Vagina (tissue), 2 donors: ENCODE measurements around the gene CTNND2. TPM values are rescaled to one million over a fixed set of nuclear protein-coding genes. Genes with fewer than 3 reads are reported as not detected.

ENCODE experiments used
- DNase-seq, 2 donors: peaks; one replicate each; pipeline ENCODE4 v3.0.0-alpha.2; 2017; ENCODE audit errors: extremely low spot score in 2 of 2
- H3K27ac ChIP-seq: fragments of 200-600 bp; sonication (generic); one replicate; pipeline ENCODE4 v1.5.1; 2019
- H3K27me3 ChIP-seq: fragments of 200-600 bp; sonication (generic); one replicate; pipeline ENCODE4 v1.5.1; 2019
- H3K36me3 ChIP-seq, 2 donors: fragments of 200-600 bp; sonication (generic); one replicate each; pipeline ENCODE4 v1.5.1; 2017 to 2019
- H3K4me1 ChIP-seq: fragments of 200-600 bp; sonication (generic); one replicate; pipeline ENCODE4 v1.5.1; 2019
- H3K4me3 ChIP-seq, 2 donors: fragments of 200-600 bp; sonication (generic); 1 replicate in 1 of 2; 2 replicates in 1 of 2; pipeline ENCODE4 v1.5.1; 2016 to 2019
- H3K9me3 ChIP-seq: fragments of 200-600 bp; sonication (generic); one replicate; pipeline ENCODE4 v1.5.1; 2019
- POLR2A ChIP-seq, 2 donors: fragments of 450-650 bp; IDR thresholded peaks; one replicate each; pipeline ENCODE4 v1.6.1; 2017; ENCODE audit warnings: antibody characterized with exemption in 2 of 2, mild to moderate bottlenecking in 2 of 2, moderate library complexity in 2 of 2
- POLR2AphosphoS5 ChIP-seq, 2 donors: sonication (generic); formaldehyde crosslinking; IDR thresholded peaks; one replicate each; pipeline ENCODE4 v1.9.0; 2017; ENCODE audit warnings: antibody characterized with exemption in 2 of 2, mild to moderate bottlenecking in 2 of 2, low read depth in 1 of 2; ENCODE audit not compliant: insufficient read depth in 1 of 2
- intact Hi-C: fragments of 100-400 bp; cut with DNase I; formaldehyde crosslinking; loops from one replicate; pipeline ENCODE4 v1.15.1; 2023
- total RNA-seq: library from RNA; depleted of rRNA; stranded (reverse); fragments of >200 nt; gene quantifications from one replicate; pipeline ENCODE4 v1.2.3, GENCODE V29; 2016
- TF ChIP-seq, protein P1 (sequence below), 3 experiments: fragments of 450-650 bp in 2 of 3; fragments of 200-600 bp in 1 of 3; sonication (generic) in 1 of 3; IDR thresholded peaks; one replicate each; pipeline ENCODE4 v1.5.1; 2017 to 2019; ENCODE audit warnings: antibody characterized with exemption in 3 of 3, mild to moderate bottlenecking in 2 of 3, moderate library complexity in 2 of 3

Gene CTNND2, protein sequence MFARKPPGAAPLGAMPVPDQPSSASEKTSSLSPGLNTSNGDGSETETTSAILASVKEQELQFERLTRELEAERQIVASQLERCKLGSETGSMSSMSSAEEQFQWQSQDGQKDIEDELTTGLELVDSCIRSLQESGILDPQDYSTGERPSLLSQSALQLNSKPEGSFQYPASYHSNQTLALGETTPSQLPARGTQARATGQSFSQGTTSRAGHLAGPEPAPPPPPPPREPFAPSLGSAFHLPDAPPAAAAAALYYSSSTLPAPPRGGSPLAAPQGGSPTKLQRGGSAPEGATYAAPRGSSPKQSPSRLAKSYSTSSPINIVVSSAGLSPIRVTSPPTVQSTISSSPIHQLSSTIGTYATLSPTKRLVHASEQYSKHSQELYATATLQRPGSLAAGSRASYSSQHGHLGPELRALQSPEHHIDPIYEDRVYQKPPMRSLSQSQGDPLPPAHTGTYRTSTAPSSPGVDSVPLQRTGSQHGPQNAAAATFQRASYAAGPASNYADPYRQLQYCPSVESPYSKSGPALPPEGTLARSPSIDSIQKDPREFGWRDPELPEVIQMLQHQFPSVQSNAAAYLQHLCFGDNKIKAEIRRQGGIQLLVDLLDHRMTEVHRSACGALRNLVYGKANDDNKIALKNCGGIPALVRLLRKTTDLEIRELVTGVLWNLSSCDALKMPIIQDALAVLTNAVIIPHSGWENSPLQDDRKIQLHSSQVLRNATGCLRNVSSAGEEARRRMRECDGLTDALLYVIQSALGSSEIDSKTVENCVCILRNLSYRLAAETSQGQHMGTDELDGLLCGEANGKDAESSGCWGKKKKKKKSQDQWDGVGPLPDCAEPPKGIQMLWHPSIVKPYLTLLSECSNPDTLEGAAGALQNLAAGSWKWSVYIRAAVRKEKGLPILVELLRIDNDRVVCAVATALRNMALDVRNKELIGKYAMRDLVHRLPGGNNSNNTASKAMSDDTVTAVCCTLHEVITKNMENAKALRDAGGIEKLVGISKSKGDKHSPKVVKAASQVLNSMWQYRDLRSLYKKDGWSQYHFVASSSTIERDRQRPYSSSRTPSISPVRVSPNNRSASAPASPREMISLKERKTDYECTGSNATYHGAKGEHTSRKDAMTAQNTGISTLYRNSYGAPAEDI (N-terminal part only)
- total RNA-seq: 1.7 TPM

DNA sequence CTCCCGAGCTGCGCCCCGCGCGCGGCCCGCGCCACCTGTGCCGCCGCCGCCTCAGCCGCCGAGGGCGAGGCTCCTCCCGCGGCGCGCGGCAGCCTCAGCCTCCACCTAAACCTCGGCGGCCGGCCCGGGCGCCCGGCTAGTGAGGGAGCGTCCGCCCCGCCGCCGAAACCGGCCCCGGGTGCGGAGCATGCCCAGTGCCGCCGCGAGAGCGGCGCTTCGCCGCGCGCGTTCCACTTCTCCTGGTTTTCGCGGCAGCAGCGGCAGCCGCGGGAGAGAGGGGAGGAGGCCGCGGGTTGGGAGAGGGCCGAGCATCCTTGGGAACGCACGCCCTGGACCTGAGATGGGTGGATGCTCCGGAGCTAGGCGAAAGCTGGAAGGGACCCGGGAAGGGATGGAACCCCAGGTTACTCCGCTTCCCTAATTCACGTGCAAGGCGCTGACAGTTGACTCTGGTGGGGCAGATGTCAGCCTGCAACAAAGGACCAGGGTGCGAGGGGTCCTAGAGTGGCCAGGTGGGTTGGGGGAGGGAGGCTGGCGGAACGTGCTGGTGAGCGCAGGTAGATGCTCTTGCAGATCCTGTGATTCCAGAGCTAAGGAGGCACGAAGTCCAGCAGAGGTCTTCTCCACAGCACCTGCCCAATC is at the start of gene CTNND2:
CTNND2 (minus strand) TSS at position 182 of the 642 bp plus-strand sequence. CDS start 593 bp downstream, outside the sequence.
- no peak within 1 kb of the TSS for H3K27ac ChIP-seq
- intact Hi-C loops: no loop called here
- no peaks in the 10 kb centered on the region for H3K4me1 ChIP-seq
- H3K4me3 ChIP-seq: peak within 1 kb of the TSS in 1 of 2 donors; percentile 18
- no peaks in the 10 kb centered on the region for H3K27me3 ChIP-seq
- no peaks in the 10 kb centered on the region for H3K9me3 ChIP-seq
- TF ChIP-seq, protein P1, sequence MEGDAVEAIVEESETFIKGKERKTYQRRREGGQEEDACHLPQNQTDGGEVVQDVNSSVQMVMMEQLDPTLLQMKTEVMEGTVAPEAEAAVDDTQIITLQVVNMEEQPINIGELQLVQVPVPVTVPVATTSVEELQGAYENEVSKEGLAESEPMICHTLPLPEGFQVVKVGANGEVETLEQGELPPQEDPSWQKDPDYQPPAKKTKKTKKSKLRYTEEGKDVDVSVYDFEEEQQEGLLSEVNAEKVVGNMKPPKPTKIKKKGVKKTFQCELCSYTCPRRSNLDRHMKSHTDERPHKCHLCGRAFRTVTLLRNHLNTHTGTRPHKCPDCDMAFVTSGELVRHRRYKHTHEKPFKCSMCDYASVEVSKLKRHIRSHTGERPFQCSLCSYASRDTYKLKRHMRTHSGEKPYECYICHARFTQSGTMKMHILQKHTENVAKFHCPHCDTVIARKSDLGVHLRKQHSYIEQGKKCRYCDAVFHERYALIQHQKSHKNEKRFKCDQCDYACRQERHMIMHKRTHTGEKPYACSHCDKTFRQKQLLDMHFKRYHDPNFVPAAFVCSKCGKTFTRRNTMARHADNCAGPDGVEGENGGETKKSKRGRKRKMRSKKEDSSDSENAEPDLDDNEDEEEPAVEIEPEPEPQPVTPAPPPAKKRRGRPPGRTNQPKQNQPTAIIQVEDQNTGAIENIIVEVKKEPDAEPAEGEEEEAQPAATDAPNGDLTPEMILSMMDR (IDR thresholded peaks at IDR 0.05): no peak
- no peak for TF ChIP-seq POLR2AphosphoS5 (IDR thresholded peaks at IDR 0.05; ENCODE audit: insufficient read depth in 1 of 2, low read depth in 1 of 2)
- no peak for DNase-seq
- no peaks in the 10 kb centered on the region for H3K36me3 ChIP-seq

DNA sequence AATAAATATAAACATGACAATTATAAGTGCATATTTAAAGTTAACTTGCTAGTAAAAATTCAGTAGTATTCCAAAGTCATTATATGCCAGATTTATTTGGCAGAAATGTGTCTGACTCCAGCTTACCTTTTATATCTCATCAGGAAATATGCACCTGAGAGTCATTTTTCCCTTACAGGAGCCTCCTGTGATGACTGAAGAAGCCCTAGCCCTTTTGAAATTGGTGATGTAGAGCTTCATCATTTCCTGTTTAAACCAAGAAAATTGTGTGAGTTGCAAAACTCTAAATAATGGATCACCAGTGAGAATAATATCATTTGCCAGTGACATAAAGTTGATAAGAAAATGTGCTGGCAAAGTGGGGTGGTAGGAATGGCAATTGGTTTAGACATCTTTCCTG is 42.1 kb upstream of the CTNND2 start:
- Histone ChIP-seq H3K27ac (no peak overlapping the region), H3K9me3 (no peaks in the 10 kb centered on the region), H3K4me3 (no peak overlapping the region), H3K27me3 (no peaks in the 10 kb centered on the region), H3K4me1 (no peaks in the 10 kb centered on the region), H3K36me3 (no peaks in the 10 kb centered on the region)
- intact Hi-C loops: no loop called here
- DNase-seq: no peak
- TF ChIP-seq POLR2A (IDR thresholded peaks at IDR 0.05): no peak
- no peak for TF ChIP-seq POLR2AphosphoS5 (IDR thresholded peaks at IDR 0.05; ENCODE audit: insufficient read depth in 1 of 2, low read depth in 1 of 2)
- TF ChIP-seq, protein P1 (IDR thresholded peaks at IDR 0.05): no peak

DNA sequence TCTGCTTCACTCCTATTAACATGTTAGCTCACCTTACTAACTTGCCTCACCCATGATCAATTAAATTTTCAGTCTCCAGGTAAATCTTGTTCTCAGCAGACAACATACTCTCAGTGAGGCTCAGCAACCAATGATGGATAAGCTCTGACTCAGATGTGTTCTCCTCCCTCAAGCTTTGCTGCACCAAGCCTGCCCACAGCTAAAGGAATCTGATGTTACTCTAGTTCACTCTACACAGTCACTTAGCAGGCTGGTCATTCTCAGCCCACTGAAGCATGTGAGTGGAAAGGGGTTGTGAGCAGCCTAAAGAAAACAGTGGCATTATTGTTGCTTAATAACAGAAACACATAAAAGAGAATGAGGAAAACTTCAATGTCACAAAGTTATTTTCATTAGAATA is 37.3 kb upstream of the CTNND2 start:
- Histone ChIP-seq H3K27me3 (no peaks in the 10 kb centered on the region), H3K27ac (no peak overlapping the region), H3K4me3 (no peak overlapping the region), H3K36me3 (no peaks in the 10 kb centered on the region), H3K4me1 (no peaks in the 10 kb centered on the region), H3K9me3 (no peaks in the 10 kb centered on the region)
- no peak for DNase-seq
- no peak for TF ChIP-seq POLR2AphosphoS5 (IDR thresholded peaks at IDR 0.05; ENCODE audit: insufficient read depth in 1 of 2, low read depth in 1 of 2)
- TF ChIP-seq POLR2A (IDR thresholded peaks at IDR 0.05): no peak
- TF ChIP-seq, protein P1 (IDR thresholded peaks at IDR 0.05): no peak
- intact Hi-C loops: no loop called here

DNA sequence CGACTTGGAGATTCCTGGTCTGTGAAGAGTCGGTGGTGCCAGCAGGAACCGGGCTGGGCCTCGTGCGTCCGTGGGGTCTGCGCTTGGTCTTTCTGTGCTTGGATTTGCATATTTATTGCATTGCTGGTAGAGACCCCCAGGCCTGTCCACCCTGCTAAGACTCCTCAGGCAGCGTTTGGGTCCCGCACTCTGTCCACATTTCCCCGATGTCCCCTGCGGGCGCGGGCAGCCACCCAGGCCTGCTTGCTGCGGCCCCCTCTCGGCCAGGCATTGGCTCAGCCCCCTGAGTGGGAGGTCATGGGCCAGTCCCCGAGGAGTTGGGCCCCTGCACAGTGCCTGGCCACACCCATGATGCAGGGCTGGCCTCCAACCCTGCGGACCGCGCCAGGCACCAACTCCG is 27.4 kb upstream of the CTNND2 start:
- H3K4me1 ChIP-seq: no peaks in the 10 kb centered on the region
- DNase-seq: no peak
- H3K4me3 ChIP-seq: no peak overlapping the region
- TF ChIP-seq POLR2A (IDR thresholded peaks at IDR 0.05): no peak
- no peak for TF ChIP-seq POLR2AphosphoS5 (IDR thresholded peaks at IDR 0.05; ENCODE audit: insufficient read depth in 1 of 2, low read depth in 1 of 2)
- TF ChIP-seq, protein P1 (IDR thresholded peaks at IDR 0.05): no peak
- H3K36me3 ChIP-seq: no peaks in the 10 kb centered on the region
- no peaks in the 10 kb centered on the region for H3K27me3 ChIP-seq
- intact Hi-C loops: no loop called here
- H3K9me3 ChIP-seq: no peaks in the 10 kb centered on the region
- no peak overlapping the region for H3K27ac ChIP-seq
